ENCODE measurements around the gene MAP2K6. TPM values are rescaled to one million over a fixed set of nuclear protein-coding genes. Genes with fewer than 3 reads are reported as not detected.

The MAP2K6 gene
- total RNA-seq, 2 experiments from 2014 or later: 1.6 to 1.7 TPM

GRCh38 chr17:69597898-69598692, 183.6 kb downstream of the MAP2K6 start:
- ChIA-PET POLR2A (no interaction called here), CTCF (no interaction called here)

- ChIA-PET CTCF (no interaction called here), POLR2A (no interaction called here)
These were observed 188.5 kb downstream of the MAP2K6 start for GRCh38 chr17:69602972-69603371.

Other genes starting within 250 kb of the MAP2K6 start
- under 1 TPM; 0.30 to 0.31 TPM for gene ABCA10, start 185.9 kb upstream of the MAP2K6 start, total RNA-seq
- gene ABCA5, start 87.6 kb upstream of the MAP2K6 start, total RNA-seq: 10 to 100 TPM; 11.8 to 12.3 TPM

Data from activated CD8-positive, alpha-beta memory T cell treated with anti-CD3 and anti-CD28 coated beads for 36 hours (primary cell).